Measurements from ENCODE around the gene GNA15.
"Not testable (repeated sequence)": the region's sequence is repeated elsewhere in the genome, so short reads cannot be mapped to it uniquely, and the experiment has no call there.

Gene GNA15

GRCh38 chr19:3152419-3152780 lies 16.6 kb downstream of the GNA15 start:
- Histone ChIP-seq H4K20me1 (ENCODE audit: insufficient read depth, low read length) (peaks cover 48% of the 10 kb centered on the region), H3K4me3 (ENCODE audit: low read depth in 1 of 2, low read length in 2 of 2) (no peak overlapping the region), H2AFZ (ENCODE audit: low read depth, low read length) (no peak overlapping the region), H3K4me2 (ENCODE audit: insufficient read depth, low read length) (peak overlapping the region; percentile 25), H3K9me3 (ENCODE audit: insufficient read depth, low read length, severe bottlenecking) (peaks cover 5% of the 10 kb centered on the region), H3K27ac (ENCODE audit: low read length) (peak overlapping the region; percentile 93), H3K27me3 (ENCODE audit: insufficient read depth, low read length, poor library complexity) (no peaks in the 10 kb centered on the region), H3K79me2 (ENCODE audit: insufficient read depth, low read length) (peaks cover 97% of the 10 kb centered on the region), H3K36me3 (ENCODE audit: insufficient read depth, low read length) (peaks cover 98% of the 10 kb centered on the region), H3K4me1 (ENCODE audit: insufficient read depth, low read length) (peaks cover 84% of the 10 kb centered on the region), H3K9ac (ENCODE audit: low read depth, low read length) (no peak overlapping the region)
- ATAC-seq (ENCODE audit: insufficient read depth, low read depth) (no peak), DNase-seq (no peak)
- TF ChIP-seq EZH2 (IDR thresholded peaks at IDR 0.05; ENCODE audit: borderline replicate concordance, low read depth, low read length, severe bottlenecking) (no peak), CTCF (IDR thresholded peaks at IDR 0.05; ENCODE audit: borderline replicate concordance, extremely low read depth, low read length, poor library complexity, severe bottlenecking) (no peak)

GRCh38 chr19:3153286-3154230 lies 17.7 kb downstream of the GNA15 start:
- no peak overlapping the region for H3K9ac ChIP-seq (ENCODE audit: low read depth, low read length)
- H3K36me3 ChIP-seq (ENCODE audit: insufficient read depth, low read length): peaks cover 99% of the 10 kb centered on the region
- peaks cover 78% of the 10 kb centered on the region for H3K4me1 ChIP-seq (ENCODE audit: insufficient read depth, low read length)
- H3K79me2 ChIP-seq (ENCODE audit: insufficient read depth, low read length): peaks cover 97% of the 10 kb centered on the region
- ATAC-seq (ENCODE audit: insufficient read depth, low read depth) (no peak), DNase-seq (no peak)
- peak overlapping the region; percentile 93 for H3K27ac ChIP-seq (ENCODE audit: low read length)
- H4K20me1 ChIP-seq (ENCODE audit: insufficient read depth, low read length): peaks cover 43% of the 10 kb centered on the region
- TF ChIP-seq CTCF (IDR thresholded peaks at IDR 0.05; ENCODE audit: borderline replicate concordance, extremely low read depth, low read length, poor library complexity, severe bottlenecking): no peak
- TF ChIP-seq EZH2 (IDR thresholded peaks at IDR 0.05; ENCODE audit: borderline replicate concordance, low read depth, low read length, severe bottlenecking): no peak
- H3K4me2 ChIP-seq (ENCODE audit: insufficient read depth, low read length): peak overlapping the region; percentile 38
- H3K27me3 ChIP-seq (ENCODE audit: insufficient read depth, low read length, poor library complexity): no peaks in the 10 kb centered on the region
- H2AFZ ChIP-seq (ENCODE audit: low read depth, low read length): no peak overlapping the region
- H3K9me3 ChIP-seq (ENCODE audit: insufficient read depth, low read length, severe bottlenecking): peaks cover 5% of the 10 kb centered on the region
- H3K4me3 ChIP-seq (ENCODE audit: low read depth in 1 of 2, low read length in 2 of 2): peak overlapping the region in 1 of 2 experiments; percentile 19; a peak in 2 of 4 replicates

GRCh38 chr19:3154447-3154846 lies 18.6 kb downstream of the GNA15 start:
- H3K4me2 ChIP-seq (ENCODE audit: insufficient read depth, low read length); ATAC-seq (ENCODE audit: insufficient read depth, low read depth): not testable (repeated sequence)
- H3K9ac ChIP-seq (ENCODE audit: low read depth, low read length): peak overlapping the region; percentile 44

More at GRCh38 chr19:3154447-3154846, 18.6 kb downstream of the GNA15 start:
- H3K9me3 ChIP-seq (ENCODE audit: insufficient read depth, low read length, severe bottlenecking); H3K27me3 ChIP-seq (ENCODE audit: insufficient read depth, low read length, poor library complexity); H2AFZ ChIP-seq (ENCODE audit: low read depth, low read length); DNase-seq: not testable (repeated sequence)
- Histone ChIP-seq H4K20me1 (ENCODE audit: insufficient read depth, low read length) (peaks cover 35% of the 10 kb centered on the region), H3K79me2 (ENCODE audit: insufficient read depth, low read length) (peaks cover 90% of the 10 kb centered on the region), H3K4me3 (ENCODE audit: low read depth in 1 of 2, low read length in 2 of 2) (peak overlapping the region in 1 of 2 experiments; percentile 15; a peak in 1 of 4 replicates), H3K36me3 (ENCODE audit: insufficient read depth, low read length) (peaks cover 97% of the 10 kb centered on the region), H3K27ac (ENCODE audit: low read length) (peak overlapping the region; percentile 93), H3K4me1 (ENCODE audit: insufficient read depth, low read length) (peaks cover 69% of the 10 kb centered on the region)
